GM12864 (cell line): ENCODE results near the gene MCUR1.
"Not testable (repeated sequence)": the region's sequence is repeated elsewhere in the genome, so short reads cannot be mapped to it uniquely, and the experiment has no call there.

Source experiments
- DNase-seq: peaks from one replicate; pipeline ENCODE4 v3.0.0-alpha.2; 2011; ENCODE audit warnings: low read depth
- H3K4me3 ChIP-seq: 2 replicates; pipeline ENCODE4 v1.5.1; 2011; ENCODE audit warnings: mild to moderate bottlenecking, low read depth, low read length, control low read depth
- TF ChIP-seq, protein P1 (sequence below): IDR thresholded peaks from 2 replicates; pipeline ENCODE4 v1.5.1; 2011; ENCODE audit warnings: low read depth, mild to moderate bottlenecking, moderate library complexity, low read length, control low read depth, inconsistent platforms; ENCODE audit errors: missing control alignments

Gene MCUR1

DNA sequence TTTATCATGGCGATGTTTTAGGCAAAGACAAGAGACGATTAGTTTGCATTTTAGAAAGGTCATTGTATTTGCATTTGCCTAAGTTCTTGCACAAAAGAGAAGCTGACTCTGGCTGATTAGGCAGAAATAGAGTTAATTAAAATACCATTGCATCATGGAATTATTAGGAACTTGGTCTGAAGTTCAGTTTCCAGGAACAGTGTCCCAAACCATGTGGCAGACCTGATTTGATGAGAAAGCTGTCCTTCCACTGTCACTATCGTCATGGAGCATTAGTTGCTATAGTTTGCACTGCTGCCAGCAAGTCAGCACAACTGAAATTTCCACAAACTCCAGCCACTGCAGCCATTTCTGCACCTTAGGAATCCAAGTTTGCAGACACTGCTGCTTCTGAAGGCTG is 24.3 kb upstream of the MCUR1 start:
- DNase-seq = no peak

DNA sequence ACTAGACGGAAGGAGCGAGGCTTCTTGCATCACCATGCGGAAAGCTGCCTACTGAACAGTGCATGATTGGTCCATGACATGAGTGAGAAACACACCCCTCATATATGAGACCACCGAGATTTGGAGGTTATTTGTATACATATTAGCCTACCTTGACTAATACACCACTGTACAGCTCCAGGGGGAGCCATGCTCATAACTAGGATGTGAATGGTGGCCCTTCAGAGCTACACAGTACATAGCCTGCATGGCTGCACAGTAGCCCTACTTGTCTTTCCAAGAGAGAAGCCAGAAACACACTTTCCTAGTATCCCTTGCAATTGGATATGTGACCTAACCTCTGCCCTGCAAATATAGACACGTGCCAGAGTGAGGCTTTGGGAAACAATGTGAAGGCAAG is 21.8 kb upstream of the MCUR1 start:
- H3K4me3 ChIP-seq = no peak overlapping the region
- TF ChIP-seq, protein P1, sequence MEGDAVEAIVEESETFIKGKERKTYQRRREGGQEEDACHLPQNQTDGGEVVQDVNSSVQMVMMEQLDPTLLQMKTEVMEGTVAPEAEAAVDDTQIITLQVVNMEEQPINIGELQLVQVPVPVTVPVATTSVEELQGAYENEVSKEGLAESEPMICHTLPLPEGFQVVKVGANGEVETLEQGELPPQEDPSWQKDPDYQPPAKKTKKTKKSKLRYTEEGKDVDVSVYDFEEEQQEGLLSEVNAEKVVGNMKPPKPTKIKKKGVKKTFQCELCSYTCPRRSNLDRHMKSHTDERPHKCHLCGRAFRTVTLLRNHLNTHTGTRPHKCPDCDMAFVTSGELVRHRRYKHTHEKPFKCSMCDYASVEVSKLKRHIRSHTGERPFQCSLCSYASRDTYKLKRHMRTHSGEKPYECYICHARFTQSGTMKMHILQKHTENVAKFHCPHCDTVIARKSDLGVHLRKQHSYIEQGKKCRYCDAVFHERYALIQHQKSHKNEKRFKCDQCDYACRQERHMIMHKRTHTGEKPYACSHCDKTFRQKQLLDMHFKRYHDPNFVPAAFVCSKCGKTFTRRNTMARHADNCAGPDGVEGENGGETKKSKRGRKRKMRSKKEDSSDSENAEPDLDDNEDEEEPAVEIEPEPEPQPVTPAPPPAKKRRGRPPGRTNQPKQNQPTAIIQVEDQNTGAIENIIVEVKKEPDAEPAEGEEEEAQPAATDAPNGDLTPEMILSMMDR = no peak
- DNase-seq = no peak

More for the DNA sequence above, 24.3 kb upstream of the MCUR1 start:
- TF ChIP-seq, protein P1 = no peak
- no peak overlapping the region for H3K4me3 ChIP-seq

DNA sequence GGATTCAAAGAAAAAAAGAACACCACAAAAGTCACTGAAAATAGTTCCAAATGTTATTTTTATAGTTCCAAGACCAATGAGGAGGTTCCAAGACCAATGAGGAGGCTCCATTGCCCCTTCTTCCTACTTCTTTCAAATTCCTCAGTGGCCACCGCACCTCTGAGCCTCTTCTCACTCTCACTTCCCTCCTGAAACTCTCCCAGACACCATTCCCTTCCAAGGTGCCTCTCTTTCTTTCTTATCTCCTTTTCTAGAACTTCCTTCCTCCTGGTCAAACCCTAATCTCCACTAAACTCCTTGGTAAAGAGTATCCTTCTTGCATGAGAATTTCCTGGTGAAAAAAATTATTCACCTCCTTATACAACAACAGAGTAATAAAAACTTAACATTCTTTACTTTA is 20.4 kb upstream of the MCUR1 start:
- no peak overlapping the region for H3K4me3 ChIP-seq
- TF ChIP-seq, protein P1 = no peak
- DNase-seq = no peak

DNA sequence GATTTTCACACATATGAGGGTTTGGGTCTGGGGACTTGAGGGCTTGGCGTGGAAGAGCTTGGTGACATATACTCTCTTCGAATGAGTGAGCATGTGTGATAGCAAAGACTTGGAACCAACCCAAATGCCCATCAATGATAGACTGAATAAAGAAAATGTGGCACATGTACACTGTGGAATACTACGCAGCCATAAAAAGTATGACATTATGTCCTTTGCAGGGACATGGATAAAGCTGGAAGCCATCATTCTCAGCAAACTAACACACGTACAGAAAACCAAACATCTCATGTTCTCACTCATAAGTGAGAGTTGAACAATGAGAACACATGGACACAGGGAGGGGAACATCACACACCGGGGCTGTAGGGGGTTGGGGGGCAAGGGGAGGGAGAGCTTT is 19.7 kb upstream of the MCUR1 start:
- DNase-seq, H3K4me3 ChIP-seq: not testable (repeated sequence)

DNA sequence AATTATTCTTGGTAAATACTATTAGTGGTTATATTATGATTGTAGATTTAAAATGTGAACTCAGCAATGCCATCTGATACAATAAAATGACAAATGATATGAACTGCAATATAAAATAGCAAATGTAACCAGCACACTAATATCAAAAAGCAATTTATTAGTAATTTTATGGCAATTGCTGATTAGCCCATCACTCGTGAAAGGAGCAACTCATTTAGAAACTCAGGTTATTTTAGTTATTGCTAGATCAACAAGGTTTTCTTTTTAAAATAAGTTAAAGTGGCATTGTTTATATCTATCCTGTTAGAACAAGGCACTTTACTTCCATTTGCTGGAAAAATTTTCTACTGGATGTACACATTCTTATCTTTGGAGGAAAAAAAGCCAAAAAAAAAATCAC is 18.4 kb upstream of the MCUR1 start:
- DNase-seq = no peak
- no peak overlapping the region for H3K4me3 ChIP-seq
- TF ChIP-seq, protein P1 = no peak

DNA sequence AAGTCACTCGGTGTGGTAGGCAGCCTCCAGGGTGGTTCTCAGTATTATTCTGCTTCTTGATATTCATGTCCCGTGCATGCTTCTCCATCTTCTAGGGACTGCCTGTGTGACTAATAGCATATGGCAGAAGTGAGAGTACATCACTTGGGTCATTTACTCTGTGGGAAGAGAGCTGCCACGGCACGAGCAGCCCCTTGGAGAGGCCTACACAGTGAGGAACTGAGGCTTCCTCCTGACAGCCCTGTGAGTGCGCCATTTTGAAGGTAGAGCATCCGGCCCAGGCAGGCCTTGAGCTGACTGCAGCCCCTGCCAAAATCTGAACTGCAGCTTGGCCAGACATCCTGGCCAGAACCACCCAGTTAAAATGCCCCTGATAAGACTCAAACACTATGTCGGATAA is 17.3 kb upstream of the MCUR1 start:
- TF ChIP-seq, protein P1 = no peak
- DNase-seq = no peak

DNA sequence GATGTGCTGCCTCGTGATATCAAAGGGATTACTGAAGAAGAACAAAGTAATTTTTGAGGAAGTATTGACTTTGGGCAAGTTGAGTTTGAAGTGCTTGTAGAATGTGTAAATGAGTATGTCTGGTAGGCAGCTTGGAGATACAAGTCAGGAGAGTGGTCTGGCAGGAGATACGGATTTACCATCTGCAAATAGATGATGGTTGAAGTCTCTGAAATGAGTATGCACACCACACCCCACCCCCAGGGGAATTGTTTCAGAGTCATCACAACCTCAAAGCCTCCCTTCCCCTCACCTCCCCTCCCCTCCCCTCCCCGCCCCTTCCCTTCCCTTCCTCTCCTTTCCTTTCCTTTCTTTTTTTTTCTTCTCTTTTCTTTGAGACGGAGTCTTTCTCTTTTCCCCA is 16.4 kb upstream of the MCUR1 start:
- DNase-seq = no peak
- no peak overlapping the region for H3K4me3 ChIP-seq
- TF ChIP-seq, protein P1 = no peak

More for the DNA sequence above, 17.3 kb upstream of the MCUR1 start:
- no peak overlapping the region for H3K4me3 ChIP-seq

DNA sequence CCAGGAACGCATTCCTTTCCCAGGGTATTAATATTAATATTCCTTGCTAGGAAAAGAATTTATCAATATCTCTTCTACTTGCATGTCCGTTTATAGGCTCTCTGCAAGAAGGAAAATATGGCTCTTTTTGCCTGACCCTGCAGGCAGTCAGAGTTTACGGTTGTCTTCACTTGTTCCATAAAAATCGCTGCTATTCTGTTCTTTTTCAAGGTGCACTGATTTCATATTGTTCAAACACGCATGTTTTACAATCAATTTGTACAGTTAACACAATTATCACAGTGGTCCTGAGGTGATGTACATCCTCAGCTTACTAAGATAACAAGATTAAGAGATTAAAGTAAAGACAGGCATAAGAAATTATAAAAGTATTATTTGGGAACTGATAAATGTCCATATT is 15.1 kb upstream of the MCUR1 start:
- H3K4me3 ChIP-seq, DNase-seq: not testable (repeated sequence)

DNA sequence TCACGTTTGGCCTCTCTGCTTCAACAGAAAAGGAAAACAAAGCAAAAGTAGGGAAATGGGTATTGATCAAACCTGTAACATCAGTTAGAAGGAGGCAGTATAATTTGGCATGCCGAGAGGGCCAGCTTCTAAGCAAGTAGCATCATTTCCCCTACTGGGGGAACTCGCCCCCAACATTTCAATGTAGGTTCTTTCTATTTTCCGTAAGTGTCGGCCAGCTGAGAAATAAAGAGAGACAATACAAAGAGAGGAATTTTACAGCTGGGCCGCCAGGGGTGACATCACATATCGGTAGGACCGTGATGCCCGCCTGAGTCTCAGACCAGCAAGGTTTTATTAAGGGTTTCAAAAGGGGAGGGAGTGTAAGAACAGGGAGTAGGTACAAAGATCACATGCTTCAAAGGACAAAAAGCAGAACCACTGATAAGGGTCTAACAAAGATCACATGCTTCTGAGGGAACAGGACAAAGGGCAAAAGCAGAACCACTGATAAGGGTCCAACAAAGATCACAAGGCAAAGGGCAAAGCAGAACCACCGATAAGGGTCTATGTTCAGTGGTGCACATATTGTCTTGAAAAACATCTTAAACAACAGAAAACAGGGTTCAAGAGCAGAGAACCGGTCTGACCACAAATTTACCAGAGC is 14.4 kb upstream of the MCUR1 start:
- not testable (repeated sequence) for H3K4me3 ChIP-seq

More for the DNA sequence above, 14.4 kb upstream of the MCUR1 start:
- DNase-seq = not testable (repeated sequence)
